Measurements from ENCODE around the gene ATP2B2.

Gene ATP2B2

DNA sequence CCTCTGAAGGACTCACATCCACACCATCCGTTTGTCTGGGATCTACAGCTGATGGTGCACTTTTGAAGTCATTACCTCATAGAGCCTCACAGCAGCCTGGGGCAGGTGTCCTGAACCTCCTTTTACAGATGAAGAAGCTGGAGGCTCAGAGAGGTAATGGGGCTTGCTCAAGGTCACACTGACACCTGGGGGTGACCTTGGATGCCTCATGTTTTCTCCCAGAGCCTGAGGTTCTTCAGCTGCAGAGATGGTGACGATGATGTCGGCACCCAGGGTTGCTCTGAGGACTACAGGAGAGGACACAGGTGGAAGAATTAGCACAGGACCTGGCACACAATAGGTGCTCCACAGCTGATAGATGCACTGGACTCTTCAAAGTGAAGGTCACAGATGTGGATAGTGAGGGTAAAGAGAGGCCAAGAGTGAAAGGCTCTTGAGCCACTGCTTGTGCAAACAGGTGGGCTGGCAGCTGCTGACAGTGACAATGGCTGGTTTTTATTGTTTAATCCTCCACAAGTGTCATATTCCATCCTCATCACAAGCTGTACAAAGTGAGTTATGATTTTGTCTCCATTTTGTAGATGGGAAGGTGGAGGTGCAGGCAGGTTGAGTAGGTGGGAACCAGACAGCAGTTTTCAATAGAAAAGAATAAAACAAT, 17.4 kb upstream of the ATP2B2 start:
- ATAC-seq (no peak), DNase-seq (no peak)
- peaks cover 22% of the 10 kb centered on the region for H3K27me3 Mint-ChIP-seq
- H3K4me1 Mint-ChIP-seq: no peaks in the 10 kb centered on the region
- no peak overlapping the region for H3K4me3 Mint-ChIP-seq
- H3K27ac Mint-ChIP-seq: no peak overlapping the region
- no peaks in the 10 kb centered on the region for H3K36me3 Mint-ChIP-seq (ENCODE audit: low read depth)
- H3K9me3 Mint-ChIP-seq: no peaks in the 10 kb centered on the region

DNA sequence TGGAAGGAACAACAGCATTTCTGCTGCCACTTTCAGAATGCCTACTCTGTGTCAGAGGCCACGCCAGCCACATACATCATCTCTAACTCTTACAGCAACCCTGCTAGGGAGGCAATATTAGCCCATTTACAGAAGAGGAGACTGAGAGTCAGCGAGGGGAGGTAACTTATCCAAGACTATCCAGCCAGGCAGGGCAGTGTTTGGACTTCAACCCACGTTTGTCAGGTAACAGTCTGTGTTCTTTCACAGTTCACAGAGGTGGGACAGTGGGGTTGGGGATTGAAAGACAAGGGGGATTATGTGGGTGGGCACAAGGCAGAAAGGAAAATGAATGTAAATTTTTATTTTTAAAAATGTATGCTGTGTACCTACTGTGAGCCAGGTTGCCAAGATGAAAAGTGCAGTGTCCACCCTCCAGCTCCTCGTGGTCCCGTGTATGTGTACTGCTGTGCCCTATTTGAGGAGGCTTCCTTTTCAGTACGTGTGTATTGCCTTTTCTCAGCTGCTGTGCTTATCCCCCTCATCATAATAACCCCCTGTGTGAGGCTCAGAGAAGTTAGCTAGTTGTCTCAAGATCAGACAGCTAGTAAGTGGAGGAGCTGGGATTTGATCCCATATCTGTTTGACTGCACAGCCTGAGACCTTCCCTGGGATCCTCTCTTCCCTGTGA, 16.5 kb upstream of the ATP2B2 start:
- no peaks in the 10 kb centered on the region for H3K4me1 Mint-ChIP-seq
- H3K4me3 Mint-ChIP-seq: no peak overlapping the region
- no peaks in the 10 kb centered on the region for H3K36me3 Mint-ChIP-seq (ENCODE audit: low read depth)
- ATAC-seq: no peak
- no peak overlapping the region for H3K27ac Mint-ChIP-seq
- no peaks in the 10 kb centered on the region for H3K9me3 Mint-ChIP-seq
- peaks cover 22% of the 10 kb centered on the region for H3K27me3 Mint-ChIP-seq
- no peak for DNase-seq

DNA sequence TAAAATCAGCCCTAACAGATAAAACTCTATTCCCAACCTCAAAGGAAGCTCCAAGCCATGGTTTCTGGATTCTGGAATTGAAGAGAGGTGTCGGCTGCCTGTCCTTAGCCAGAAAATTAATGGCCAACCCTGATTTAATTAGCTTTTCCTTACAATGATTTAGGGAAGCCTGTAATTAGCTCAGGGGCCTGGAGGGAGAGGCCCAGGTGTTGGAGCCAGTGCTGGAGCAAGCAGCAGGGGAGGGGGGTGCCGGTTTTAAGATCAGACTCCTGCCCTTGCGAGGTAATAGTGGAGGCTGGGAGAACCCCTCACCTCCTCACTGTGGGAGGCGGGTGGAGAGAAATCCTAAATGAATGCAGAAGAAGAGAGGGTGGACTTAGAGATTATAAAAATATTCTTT, 14.7 kb upstream of the ATP2B2 start:
- Mint-ChIP-seq H3K27ac (no peak overlapping the region), H3K9me3 (no peaks in the 10 kb centered on the region), H3K27me3 (peaks cover 17% of the 10 kb centered on the region), H3K4me3 (no peak overlapping the region), H3K4me1 (no peaks in the 10 kb centered on the region), H3K36me3 (ENCODE audit: low read depth) (no peaks in the 10 kb centered on the region)
- ATAC-seq (no peak), DNase-seq (no peak)

DNA sequence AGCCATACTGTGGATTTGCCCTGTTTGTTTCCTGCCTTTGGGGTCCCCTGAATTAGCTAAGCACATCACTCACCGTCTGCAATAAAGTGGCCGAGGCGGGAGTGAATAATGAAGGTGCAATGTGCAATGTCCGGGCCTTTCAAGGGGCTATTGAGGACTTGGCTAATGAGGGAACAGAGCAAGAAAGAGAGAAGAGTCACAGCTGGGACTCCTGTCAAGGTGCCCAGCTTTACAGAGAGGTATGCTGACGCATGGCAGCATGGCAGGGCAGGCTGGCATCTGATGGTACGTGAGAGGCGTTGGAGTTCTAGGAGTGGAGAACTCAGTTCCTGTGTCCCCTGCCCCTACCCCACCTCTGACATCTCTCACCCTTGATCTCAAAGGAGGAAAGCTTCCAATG, 13.8 kb upstream of the ATP2B2 start:
- Mint-ChIP-seq H3K4me3 (no peak overlapping the region), H3K27me3 (peaks cover 12% of the 10 kb centered on the region), H3K27ac (no peak overlapping the region), H3K4me1 (no peaks in the 10 kb centered on the region), H3K9me3 (no peaks in the 10 kb centered on the region), H3K36me3 (ENCODE audit: low read depth) (no peaks in the 10 kb centered on the region)
- ATAC-seq (no peak), DNase-seq (no peak)

DNA sequence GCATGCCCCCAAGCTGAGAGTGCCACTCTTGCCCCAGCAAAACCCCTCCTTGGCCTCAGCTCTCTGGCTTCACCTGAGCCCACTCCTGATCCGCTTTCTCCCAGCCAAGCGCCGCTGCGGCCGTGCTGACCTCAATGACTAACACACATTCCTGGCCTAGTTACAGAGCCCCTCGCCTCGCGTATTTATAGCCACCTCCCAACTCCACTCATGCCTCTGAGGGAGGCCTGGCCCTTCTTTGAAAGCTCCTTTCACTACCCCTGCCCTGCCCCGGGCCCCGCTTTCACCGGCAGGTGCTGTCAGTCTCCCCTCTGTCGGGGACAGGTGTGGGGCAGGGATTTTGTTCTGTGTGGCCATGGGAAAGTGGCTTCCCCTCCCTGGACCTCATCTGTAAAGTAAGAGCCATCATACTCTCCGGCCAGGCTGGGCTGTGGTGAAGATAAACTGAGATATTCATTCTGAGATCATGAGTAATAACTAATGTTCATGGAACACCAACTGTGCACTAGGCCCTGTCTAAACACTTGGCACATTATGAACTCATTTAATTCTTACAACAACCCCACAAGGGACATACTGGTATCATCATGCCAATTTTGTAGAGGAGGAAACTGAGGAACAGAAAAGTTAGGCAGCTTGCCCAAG, 13.2 kb upstream of the ATP2B2 start:
- H3K4me3 Mint-ChIP-seq: no peak overlapping the region
- H3K27ac Mint-ChIP-seq: no peak overlapping the region
- no peaks in the 10 kb centered on the region for H3K9me3 Mint-ChIP-seq
- no peaks in the 10 kb centered on the region for H3K36me3 Mint-ChIP-seq (ENCODE audit: low read depth)
- peaks cover 6% of the 10 kb centered on the region for H3K27me3 Mint-ChIP-seq
- DNase-seq (no peak), ATAC-seq (no peak)
- H3K4me1 Mint-ChIP-seq: no peaks in the 10 kb centered on the region

DNA sequence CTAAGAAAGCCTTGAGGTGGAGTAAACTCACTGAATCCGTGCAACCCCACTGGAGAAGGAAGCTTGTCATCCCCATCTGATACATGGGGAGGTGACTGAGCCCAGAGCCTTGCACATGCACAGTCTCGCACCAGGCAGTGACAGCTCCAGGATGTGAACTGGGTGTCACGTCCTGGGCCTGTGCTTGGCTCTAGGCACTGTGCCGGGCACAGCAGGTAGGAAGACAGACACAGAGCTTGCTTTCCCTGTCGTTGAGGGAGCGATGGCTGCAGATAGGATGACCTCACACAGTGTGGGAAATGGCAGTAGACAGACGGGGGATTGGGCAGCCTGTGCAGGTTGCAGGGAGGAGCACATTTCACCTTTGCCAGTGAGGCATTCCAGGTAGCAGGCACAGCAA, 12.2 kb upstream of the ATP2B2 start:
- DNase-seq (no peak), ATAC-seq (no peak)
- Mint-ChIP-seq H3K9me3 (no peaks in the 10 kb centered on the region), H3K4me1 (no peaks in the 10 kb centered on the region), H3K36me3 (ENCODE audit: low read depth) (no peaks in the 10 kb centered on the region), H3K4me3 (no peak overlapping the region), H3K27ac (no peak overlapping the region), H3K27me3 (peaks cover 1% of the 10 kb centered on the region)

DNA sequence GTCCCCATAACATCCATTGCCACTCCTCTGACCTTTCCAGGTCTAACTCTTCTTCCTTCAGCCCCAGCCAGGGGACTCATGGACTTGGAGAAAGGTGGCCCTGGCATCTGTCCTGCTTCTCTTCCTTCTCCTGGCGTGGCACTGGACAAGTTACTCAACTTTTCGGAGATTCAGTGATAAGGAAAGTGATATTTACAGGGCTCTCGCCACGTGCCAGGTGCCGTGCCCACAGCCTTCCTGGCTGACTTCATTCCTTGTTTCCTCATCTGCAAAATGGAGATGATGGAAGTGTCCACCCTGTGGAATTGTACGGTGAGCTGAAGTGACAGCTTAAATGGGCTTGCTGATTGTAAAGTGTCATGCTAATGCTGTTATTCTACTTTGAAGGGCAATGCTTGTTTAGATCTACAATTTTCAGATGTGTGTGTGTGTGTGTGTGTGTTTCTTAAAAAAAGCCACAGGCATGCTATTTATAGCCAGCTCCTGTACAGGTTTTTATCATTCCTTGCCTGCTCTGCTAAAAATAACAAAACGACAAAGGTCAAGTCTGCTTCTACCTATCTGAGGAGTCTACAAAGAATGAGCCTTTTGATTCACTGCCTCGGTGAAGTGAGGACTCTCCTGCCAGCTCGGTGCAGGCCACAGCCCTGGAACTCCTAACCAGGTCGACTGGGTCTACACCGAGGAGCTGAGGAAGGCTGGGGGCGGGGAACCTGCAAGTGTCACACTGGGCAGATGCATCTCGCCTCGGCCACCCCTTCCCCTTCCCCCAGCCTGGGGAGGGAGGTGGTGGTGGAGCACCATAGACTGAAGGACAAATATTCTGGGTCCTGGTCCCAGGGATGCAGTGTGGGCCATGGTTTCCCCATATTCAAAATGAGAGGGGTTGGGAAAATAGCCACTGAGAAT, 11.4 kb upstream of the ATP2B2 start:
- DNase-seq: no peak
- no peaks in the 10 kb centered on the region for H3K36me3 Mint-ChIP-seq (ENCODE audit: low read depth)
- ATAC-seq: no peak
- no peak overlapping the region for H3K27ac Mint-ChIP-seq
- H3K9me3 Mint-ChIP-seq: no peaks in the 10 kb centered on the region
- peaks cover under 1% of the 10 kb centered on the region for H3K27me3 Mint-ChIP-seq
- no peaks in the 10 kb centered on the region for H3K4me1 Mint-ChIP-seq
- H3K4me3 Mint-ChIP-seq: no peak overlapping the region

DNA sequence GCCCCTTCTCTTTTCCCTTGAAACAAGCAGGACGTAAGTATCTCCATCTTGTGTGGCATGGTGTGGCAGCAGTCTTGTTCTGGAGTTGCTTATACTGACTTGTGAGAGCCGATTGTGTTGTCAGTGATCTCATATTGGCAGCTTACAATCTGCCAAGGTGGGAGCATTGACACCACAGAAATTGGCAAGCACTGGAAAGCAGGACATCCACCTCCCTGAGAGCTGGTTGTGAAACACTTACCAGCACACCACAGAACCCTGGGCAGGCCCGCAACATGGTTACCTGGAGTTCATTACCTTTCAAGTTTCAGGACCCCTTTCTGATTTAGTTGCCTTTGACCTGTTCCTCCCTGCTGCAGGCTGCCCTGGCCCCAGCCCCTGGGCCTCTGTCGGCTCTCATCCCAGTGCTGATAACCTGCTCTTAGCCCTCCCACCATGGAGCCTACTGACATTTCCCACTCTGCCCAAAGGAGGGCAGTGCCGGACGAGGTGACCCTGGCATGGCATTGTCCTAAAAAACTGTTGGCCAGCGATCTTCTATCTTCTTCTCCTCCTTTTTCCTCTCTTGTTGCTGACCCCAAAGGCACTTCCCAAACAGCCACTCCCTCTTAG, 10.6 kb upstream of the ATP2B2 start:
- H3K4me3 Mint-ChIP-seq: no peak overlapping the region
- no peak overlapping the region for H3K27ac Mint-ChIP-seq
- DNase-seq (no peak), ATAC-seq (no peak)
- no peaks in the 10 kb centered on the region for H3K36me3 Mint-ChIP-seq (ENCODE audit: low read depth)
- peaks cover 3% of the 10 kb centered on the region for H3K27me3 Mint-ChIP-seq
- no peaks in the 10 kb centered on the region for H3K4me1 Mint-ChIP-seq
- no peaks in the 10 kb centered on the region for H3K9me3 Mint-ChIP-seq

DNA sequence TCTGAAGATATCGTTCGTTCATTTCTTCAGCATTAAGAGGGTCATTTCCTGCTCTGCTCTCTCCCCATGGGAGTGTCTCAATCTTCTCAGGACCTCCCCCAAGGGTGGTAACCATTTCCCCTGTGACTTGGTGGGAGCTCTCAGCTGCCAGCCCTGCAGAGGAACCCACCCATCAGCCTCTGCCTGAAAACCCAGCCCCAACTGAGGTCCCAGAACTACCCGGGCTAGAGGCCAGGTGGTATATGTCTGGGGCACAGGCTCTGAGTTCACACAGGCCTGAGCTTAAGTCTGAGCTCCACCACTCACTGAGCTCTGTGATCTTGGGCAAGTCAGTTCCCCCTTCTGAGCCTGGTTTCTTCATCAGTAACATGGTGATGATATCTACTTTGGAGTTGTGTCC, 10.0 kb upstream of the ATP2B2 start:
- ATAC-seq (no peak), DNase-seq (no peak)
- H3K27ac Mint-ChIP-seq: no peak overlapping the region
- H3K27me3 Mint-ChIP-seq: peaks cover 3% of the 10 kb centered on the region
- H3K36me3 Mint-ChIP-seq (ENCODE audit: low read depth): no peaks in the 10 kb centered on the region
- no peaks in the 10 kb centered on the region for H3K9me3 Mint-ChIP-seq
- H3K4me3 Mint-ChIP-seq: no peak overlapping the region
- H3K4me1 Mint-ChIP-seq: no peaks in the 10 kb centered on the region

DNA sequence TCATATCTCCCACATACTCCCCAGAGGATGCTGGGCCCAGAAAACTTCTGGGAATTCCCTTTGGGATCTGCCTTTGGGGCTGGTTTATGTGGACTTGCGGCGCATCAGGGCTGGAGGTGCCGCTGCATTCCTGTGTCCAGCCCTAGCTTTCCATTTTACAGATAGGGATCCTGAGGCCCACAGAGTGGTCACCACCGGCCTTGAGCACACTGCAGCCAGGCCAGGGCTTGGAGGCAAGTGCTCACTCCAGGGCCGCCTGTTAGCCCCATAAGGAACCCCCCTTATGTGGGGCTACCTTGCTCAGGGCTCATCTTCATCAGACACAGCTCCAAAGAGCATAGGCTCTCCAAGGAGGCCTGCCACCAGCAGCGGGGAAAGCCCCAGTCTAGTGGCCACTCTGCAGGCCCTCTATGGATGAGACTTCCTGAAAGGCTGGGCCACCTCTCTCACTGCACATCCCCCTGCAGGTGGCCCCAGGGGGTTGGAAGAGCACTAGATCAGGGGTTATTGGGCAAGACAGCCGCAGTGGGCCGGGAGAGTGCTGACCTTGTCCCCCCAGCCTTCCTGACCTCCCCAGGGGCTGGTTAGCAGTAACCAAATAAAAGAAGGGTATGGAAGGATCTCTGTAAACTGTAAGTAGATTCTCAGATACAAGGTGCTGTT, 9.2 kb upstream of the ATP2B2 start:
- H3K4me1 Mint-ChIP-seq: no peaks in the 10 kb centered on the region

DNA sequence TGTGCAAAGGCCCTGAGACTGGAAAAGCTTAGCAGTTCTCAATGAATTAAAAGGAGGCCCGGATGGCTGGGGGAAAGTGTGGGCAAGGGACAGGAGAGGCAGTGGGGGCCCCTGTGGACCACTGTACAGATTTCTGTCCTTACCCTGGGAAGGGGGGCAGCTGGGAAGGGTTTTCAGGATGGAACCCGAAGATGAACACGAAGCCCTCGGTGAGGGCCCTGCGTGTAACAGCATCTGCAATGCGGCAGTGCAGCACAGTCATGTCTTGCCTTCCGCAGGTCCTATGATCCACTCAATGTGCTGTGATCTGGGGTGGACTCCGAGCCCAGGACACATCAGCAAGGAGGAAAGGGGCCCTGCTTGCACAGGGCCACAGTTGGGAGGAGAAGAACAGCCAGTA, 7.9 kb upstream of the ATP2B2 start:
- peaks cover 3% of the 10 kb centered on the region for H3K27me3 Mint-ChIP-seq
- no peaks in the 10 kb centered on the region for H3K36me3 Mint-ChIP-seq (ENCODE audit: low read depth)
- DNase-seq (no peak), ATAC-seq (no peak)
- no peak overlapping the region for H3K27ac Mint-ChIP-seq
- H3K4me1 Mint-ChIP-seq: no peaks in the 10 kb centered on the region
- no peaks in the 10 kb centered on the region for H3K9me3 Mint-ChIP-seq
- no peak overlapping the region for H3K4me3 Mint-ChIP-seq

More for the DNA sequence above, 9.2 kb upstream of the ATP2B2 start:
- no peak overlapping the region for H3K4me3 Mint-ChIP-seq
- no peak for ATAC-seq
- H3K27me3 Mint-ChIP-seq: peaks cover 3% of the 10 kb centered on the region
- DNase-seq: no peak
- no peak overlapping the region for H3K27ac Mint-ChIP-seq
- no peaks in the 10 kb centered on the region for H3K36me3 Mint-ChIP-seq (ENCODE audit: low read depth)
- no peaks in the 10 kb centered on the region for H3K9me3 Mint-ChIP-seq

DNA sequence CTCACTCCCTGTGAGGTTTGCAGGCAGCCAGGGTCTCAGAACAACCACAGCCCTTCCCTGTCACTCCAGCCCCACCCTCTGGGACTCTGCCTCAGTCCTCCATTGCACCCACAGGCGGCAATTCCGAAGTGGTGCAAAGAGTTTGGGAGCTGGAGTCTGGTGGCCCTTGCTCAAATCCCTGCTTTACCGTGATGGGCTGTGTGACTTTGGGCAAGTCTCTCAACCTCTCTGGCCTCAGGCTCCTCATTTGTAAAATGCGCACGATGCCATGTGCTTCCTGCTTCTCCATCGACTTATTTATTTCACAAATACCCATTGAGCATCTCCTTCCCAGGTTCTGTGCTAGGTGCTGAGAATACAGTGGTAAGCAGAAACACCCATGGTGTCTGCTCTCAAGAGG, 7.3 kb upstream of the ATP2B2 start:
- Mint-ChIP-seq H3K27me3 (peaks cover 3% of the 10 kb centered on the region), H3K36me3 (ENCODE audit: low read depth) (no peaks in the 10 kb centered on the region), H3K4me3 (no peak overlapping the region), H3K27ac (no peak overlapping the region), H3K9me3 (no peaks in the 10 kb centered on the region), H3K4me1 (no peaks in the 10 kb centered on the region)
- DNase-seq: no peak
- ATAC-seq: no peak

DNA sequence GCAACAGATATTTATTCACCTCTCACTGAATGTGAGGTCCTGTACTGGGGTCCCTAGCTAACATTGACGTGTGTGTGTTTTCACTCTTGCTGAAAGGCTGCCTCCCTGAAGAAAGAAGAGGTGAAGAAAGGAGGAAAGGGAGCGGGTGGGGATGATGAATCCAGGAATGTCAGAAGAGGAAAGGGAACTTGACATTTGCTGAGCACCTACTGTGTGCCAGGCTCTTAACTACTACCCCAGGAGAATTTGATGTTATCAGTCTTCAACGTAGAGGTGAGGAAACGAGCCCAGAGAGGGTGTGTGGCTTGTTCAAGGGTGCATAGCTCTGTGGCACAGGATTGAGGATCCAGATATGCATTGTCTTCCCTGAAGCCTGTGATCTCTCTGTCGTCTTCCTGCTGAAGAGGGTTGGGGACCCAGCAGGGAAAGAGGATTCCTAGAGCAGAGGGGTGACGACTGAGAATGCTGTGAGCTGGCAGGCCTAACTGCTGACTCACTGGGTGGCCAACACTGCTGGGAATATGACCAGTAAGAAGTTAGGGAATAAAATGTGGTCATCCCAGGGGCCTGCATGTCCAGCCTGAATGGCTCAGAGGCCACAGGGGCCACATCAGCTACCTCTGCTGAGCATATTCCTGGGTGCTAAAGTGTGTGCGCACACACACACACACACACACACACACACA, 6.6 kb upstream of the ATP2B2 start:
- DNase-seq (no peak), ATAC-seq (no peak)
- H3K9me3 Mint-ChIP-seq: no peaks in the 10 kb centered on the region
- no peak overlapping the region for H3K4me3 Mint-ChIP-seq
- no peaks in the 10 kb centered on the region for H3K36me3 Mint-ChIP-seq (ENCODE audit: low read depth)
- no peak overlapping the region for H3K27ac Mint-ChIP-seq
- no peaks in the 10 kb centered on the region for H3K4me1 Mint-ChIP-seq
- H3K27me3 Mint-ChIP-seq: peaks cover 3% of the 10 kb centered on the region

All from activated naive CD8-positive, alpha-beta T cell treated with anti-CD3 and anti-CD28 coated beads, Interleukin-2, amount 50 U/mL, for 24 hours (primary cell).